Adrenal gland (tissue), 5 donors: ENCODE data around the gene KAZN.

Experiments
- CTCF ChIP-seq, 6 experiments: fragments of 450-650 bp in 4 of 6; fragments of 200-600 bp in 2 of 6; sonication (generic) in 1 of 6; IDR thresholded peaks; 1 replicate in 5 of 6; 2 replicates in 1 of 6; pipeline versions ENCODE4 v1.5.1 to v1.8.0; 2016 to 2021; ENCODE audit warnings: antibody characterized with exemption in 6 of 6, mild to moderate bottlenecking in 2 of 6, moderate library complexity in 1 of 6
- POLR2A ChIP-seq, 2 donors: fragments of 450-650 bp; IDR thresholded peaks; one replicate each; pipeline ENCODE4 v1.6.1; 2017; ENCODE audit warnings: antibody characterized with exemption in 2 of 2, mild to moderate bottlenecking in 2 of 2, moderate library complexity in 1 of 2
- donor health status: DM: no; HTN: no; CAD: no.

DNA sequence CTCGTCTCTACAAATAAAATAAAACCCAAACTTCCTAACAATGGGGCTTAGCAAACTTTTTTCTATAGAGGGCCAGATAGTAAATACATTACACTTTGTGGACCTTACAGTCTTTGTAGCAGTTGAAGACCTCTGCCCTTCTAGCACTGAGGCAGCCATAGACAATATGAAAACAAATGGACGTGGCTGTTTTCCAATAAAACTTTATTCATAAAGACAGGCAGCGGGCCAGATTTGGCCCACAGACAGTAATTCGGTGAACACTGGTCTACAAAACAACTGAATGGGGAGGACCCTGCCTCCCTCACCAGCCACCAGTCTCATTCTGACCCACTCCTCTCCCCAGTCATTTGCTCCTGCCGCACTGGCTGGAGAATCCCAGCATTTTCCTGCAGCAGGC lies 162.3 kb downstream of the KAZN start:
- TF ChIP-seq POLR2A (IDR thresholded peaks at IDR 0.05) (no peak), CTCF (IDR thresholded peaks at IDR 0.05) (no peak)
